Measurements from ENCODE around the gene JAG1.
"Not testable (repeated sequence)": the region's sequence is repeated elsewhere in the genome, so short reads cannot be mapped to it uniquely, and the experiment has no call there.

DNA sequence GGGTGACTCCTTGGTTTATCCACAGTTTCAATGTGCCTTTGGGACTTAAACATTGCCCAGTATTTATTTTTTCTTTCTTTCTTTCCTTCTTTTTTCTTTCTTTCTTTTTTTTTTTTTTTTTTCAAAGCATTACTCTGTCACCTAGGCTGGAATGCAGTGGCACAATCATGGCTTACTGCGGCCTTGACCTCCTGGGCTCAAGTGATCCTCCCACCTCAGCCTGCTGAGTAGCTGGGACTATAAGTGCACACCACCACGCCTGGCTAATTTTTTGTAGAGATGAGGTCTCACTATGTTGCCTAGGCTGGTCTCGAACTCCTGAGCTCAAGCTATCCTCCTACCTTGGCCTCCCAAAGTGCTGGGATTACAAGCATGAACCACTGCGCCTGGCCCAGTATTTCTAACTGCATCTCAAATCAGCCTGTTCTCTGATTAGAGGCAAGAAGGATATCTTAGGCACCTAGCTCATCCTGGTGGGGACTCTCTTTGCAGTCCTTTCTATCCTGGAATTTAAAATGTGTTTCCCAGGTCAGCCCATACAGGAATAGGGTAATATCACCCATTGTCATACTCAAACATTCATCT is 56.2 kb downstream of the JAG1 start:
- TF ChIP-seq, protein P1, sequence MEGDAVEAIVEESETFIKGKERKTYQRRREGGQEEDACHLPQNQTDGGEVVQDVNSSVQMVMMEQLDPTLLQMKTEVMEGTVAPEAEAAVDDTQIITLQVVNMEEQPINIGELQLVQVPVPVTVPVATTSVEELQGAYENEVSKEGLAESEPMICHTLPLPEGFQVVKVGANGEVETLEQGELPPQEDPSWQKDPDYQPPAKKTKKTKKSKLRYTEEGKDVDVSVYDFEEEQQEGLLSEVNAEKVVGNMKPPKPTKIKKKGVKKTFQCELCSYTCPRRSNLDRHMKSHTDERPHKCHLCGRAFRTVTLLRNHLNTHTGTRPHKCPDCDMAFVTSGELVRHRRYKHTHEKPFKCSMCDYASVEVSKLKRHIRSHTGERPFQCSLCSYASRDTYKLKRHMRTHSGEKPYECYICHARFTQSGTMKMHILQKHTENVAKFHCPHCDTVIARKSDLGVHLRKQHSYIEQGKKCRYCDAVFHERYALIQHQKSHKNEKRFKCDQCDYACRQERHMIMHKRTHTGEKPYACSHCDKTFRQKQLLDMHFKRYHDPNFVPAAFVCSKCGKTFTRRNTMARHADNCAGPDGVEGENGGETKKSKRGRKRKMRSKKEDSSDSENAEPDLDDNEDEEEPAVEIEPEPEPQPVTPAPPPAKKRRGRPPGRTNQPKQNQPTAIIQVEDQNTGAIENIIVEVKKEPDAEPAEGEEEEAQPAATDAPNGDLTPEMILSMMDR (IDR thresholded peaks at IDR 0.05), result not testable (repeated sequence)
- TF ChIP-seq ZFX (IDR thresholded peaks at IDR 0.05; ENCODE audit: borderline replicate concordance), result not testable (repeated sequence)
